AG10803 (cell line): ENCODE measurements around the gene XK.
"Not testable (repeated sequence)": the region's sequence is repeated elsewhere in the genome, so short reads cannot be mapped to it uniquely, and the experiment has no call there.

ENCODE experiments used
- DNase-seq: peaks from one replicate; pipeline ENCODE4 v3.0.0; 2010; ENCODE audit warnings: low read depth
- H3K4me3 ChIP-seq: 2 replicates; pipeline ENCODE4 v1.5.1; 2011; ENCODE audit warnings: mild to moderate bottlenecking, low read length, control low read depth
- CTCF ChIP-seq: conservative IDR thresholded peaks from 2 replicates; pipeline ENCODE4 v1.5.1; 2011; ENCODE audit warnings: mild to moderate bottlenecking, low read length, control low read depth, inconsistent platforms

XK gene

GRCh38 chrX:37759878-37760418, 74.4 kb downstream of the XK start:
- DNase-seq = no peak
- H3K4me3 ChIP-seq = no peak overlapping the region
- TF ChIP-seq CTCF = no peak

GRCh38 chrX:37763400-37763799, 77.8 kb downstream of the XK start:
- TF ChIP-seq CTCF = no peak
- DNase-seq = no peak

GRCh38 chrX:37765507-37765906, 79.9 kb downstream of the XK start:
- no peak overlapping the region for H3K4me3 ChIP-seq
- no peak for DNase-seq
- TF ChIP-seq CTCF = no peak

More at GRCh38 chrX:37763400-37763799, 77.8 kb downstream of the XK start:
- no peak overlapping the region for H3K4me3 ChIP-seq

GRCh38 chrX:37767430-37767829, 81.8 kb downstream of the XK start:
- DNase-seq = no peak
- TF ChIP-seq CTCF = no peak
- H3K4me3 ChIP-seq = no peak overlapping the region

GRCh38 chrX:37768866-37769265, 83.3 kb downstream of the XK start:
- H3K4me3 ChIP-seq, DNase-seq: not testable (repeated sequence)

GRCh38 chrX:37776283-37776986, 90.8 kb downstream of the XK start:
- no peak overlapping the region for H3K4me3 ChIP-seq
- no peak for TF ChIP-seq CTCF
- DNase-seq = no peak

- no peak for TF ChIP-seq CTCF
- DNase-seq = no peak
- no peak overlapping the region for H3K4me3 ChIP-seq
These were observed 91.4 kb downstream of the XK start for GRCh38 chrX:37776987-37777325.
